GM19239 (cell line): ENCODE results near the gene SOX18.

ENCODE experiments used
- DNase-seq: peaks from one replicate; pipeline ENCODE4 v3.0.0; 2011; ENCODE audit warnings: low spot score; ENCODE audit not compliant: insufficient read length
- FAIRE-seq: peaks from 2 replicates; lab custom pipeline; 2011; peaks lifted over from hg19 to GRCh38; lab: Jason Lieb, UNC

The SOX18 gene

GRCh38 chr20:64080813-64081623 is 31.6 kb upstream of the SOX18 start:
- DNase-seq (no peak), FAIRE-seq (no peak)

DNA sequence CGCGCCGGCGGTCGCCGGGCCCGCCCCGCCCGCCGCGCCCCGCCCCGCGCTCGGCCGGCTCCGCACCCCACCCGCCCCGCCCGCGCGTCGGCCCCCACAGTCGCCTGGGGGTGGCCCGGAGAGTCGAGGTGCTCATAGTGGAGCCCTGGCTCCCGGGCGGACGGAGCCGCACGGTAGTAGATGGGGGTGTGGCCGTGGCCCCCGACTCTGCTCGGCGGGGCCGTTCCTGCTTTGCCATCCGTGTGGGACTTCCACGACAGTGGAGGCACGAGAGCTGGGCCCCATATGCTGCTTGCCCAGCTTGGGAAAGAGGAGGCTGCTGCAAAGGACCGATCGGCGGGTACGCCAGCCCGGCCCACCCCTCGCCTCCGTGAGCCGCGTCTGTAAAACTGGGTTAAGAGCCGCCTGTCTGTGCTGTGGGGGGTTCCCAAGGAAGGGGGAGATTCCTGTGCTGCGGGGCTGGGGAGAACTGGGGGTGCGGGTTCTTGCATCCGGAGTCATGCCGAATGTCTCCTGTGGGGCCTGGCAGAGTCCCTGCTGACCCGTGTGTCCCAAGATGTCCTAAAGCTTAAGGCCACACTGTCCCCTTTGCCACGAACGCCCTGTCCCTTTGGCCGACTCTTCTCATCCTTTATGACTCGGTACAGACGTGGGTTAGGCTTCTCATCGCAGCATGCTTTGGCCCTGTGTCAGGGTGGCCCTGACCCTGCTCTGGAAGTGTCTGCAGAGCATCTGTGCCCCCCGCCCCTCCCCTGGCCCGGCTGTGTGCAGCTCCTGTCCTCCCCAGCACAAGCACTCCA is 30.8 kb upstream of the SOX18 start, which contains the start of gene OPRL1:
OPRL1 (plus strand) TSS at position 70 of the 800 bp plus-strand sequence. CDS start 12,639 bp downstream, outside the sequence.
- DNase-seq (no peak), FAIRE-seq (no peak)

DNA sequence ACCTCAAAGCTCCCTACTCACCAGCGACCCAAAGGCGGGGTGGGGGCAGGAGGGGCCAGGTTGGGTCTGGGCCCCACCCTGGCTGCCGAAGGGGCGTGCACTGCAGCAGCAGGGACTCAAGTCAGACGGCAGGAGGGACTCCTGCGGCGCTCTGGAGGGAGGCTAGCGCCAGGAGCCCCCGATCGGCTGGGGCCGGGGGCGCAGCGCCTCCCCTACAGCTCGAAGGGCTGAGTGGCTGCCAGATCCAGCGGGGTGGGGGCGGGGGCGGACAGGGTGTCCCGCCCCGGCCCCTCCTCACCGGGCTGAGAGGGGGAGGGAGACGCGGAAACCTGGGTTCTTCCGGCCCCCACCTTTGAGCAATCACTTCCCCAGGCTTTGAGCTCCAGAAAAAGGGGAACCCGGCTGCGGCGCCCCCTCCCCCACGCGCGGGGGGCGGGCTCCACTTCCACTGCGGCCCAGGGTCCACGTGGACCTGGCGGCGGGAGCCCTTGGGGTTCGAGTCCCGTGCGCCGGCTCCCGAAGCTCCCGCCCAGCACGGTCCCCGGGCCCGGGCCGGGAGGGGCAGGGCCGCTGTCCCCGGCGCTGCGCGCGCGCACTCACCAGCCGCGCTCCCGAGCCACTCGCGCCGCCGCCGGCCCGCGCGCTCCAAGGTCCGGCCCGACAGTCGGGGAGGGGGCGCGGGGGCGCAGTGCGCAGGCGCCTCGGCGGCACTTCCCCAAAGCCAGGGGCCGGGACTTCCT is 30.0 kb upstream of the SOX18 start, which contains the start of gene RGS19:
RGS19 (minus strand) TSS at position 246 of the 740 bp plus-strand sequence. CDS start 2,632 bp downstream, outside the sequence.
- FAIRE-seq (peak; percentile 92), DNase-seq (peak; percentile 88)

GRCh38 chr20:64078934-64079272 is 29.5 kb upstream of the SOX18 start:
- FAIRE-seq (no peak), DNase-seq (no peak)

GRCh38 chr20:64077876-64078551 is 28.6 kb upstream of the SOX18 start:
- FAIRE-seq, result peak; percentile 96
- no peak for DNase-seq

- peak; percentile 78 for FAIRE-seq
- DNase-seq, result no peak
Measured at GRCh38 chr20:64077541-64077875, 28.1 kb upstream of the SOX18 start.

DNA sequence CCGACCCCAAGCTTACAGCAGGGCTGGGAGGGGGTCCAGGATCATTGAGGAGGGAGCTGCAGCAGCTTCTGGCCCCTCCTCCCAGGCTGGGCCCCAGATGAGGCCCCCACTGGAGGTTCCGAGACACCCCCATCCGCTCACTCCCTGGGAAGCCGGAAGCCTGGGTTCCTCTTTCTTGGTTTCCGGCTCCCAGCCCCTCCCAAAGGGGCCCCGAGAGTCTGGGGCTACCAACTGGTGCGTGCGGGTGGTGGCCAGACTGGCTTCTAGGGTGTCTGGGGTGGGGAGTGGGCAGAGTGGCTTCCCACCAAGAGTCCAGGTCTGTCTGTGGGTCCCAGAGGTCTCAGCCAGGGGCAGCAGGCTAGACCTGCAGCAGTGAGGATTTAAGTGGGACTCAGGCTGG is 27.7 kb upstream of the SOX18 start:
- DNase-seq, result no peak
- FAIRE-seq, result no peak

DNA sequence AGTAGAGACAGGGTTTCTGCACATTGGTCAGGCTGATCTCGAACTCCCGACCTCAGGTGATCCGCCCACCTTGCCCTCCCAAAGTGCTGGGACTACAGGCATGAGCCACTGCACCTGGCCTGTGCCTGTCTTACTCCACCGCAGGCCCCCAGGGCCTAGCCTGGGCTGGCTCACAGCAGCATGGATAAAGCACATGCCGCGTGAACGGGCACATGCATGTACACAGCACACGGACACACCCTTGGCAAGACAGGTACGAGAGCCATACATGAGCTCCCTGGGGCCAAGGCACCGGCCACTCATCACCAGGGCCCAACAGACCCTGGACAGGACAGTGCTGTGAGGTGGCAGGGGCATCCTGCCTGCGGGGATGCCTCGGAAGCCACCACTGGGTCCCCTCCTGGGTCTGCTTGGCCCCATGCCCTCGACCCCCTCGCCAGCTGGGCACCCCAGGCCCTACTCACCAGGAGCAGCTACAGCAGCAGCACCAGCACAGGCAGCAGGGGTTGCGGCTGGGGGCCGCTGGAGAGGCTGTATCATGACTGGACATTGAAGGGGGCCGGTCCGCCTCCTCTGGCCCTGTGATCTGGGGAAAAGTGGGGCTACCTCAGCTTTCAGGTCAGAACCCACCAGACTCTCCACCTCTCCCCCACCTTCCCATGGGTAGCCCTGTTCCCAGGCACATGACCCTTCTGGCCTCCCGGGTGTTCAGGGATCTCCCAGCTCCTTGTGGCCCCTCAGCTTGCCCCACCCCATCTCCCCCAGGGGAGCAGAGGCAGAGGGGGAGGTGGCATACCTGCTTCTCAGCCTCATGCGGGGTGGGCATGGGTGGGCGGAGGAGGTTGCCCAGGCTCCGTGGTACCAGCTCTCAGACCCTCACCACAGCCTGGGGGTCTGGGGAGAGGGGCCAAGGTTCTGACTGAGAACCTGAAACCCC is 26.9 kb upstream of the SOX18 start:
- FAIRE-seq, result no peak
- DNase-seq, result no peak

- FAIRE-seq (no peak), DNase-seq (no peak)
Measured at GRCh38 chr20:64075556-64075955, 26.1 kb upstream of the SOX18 start.

- DNase-seq (no peak), FAIRE-seq (no peak)
Measured at GRCh38 chr20:64074963-64075362, 25.5 kb upstream of the SOX18 start.

- no peak for DNase-seq
- no peak for FAIRE-seq
Measured at GRCh38 chr20:64074184-64074789, 24.8 kb upstream of the SOX18 start.

DNA sequence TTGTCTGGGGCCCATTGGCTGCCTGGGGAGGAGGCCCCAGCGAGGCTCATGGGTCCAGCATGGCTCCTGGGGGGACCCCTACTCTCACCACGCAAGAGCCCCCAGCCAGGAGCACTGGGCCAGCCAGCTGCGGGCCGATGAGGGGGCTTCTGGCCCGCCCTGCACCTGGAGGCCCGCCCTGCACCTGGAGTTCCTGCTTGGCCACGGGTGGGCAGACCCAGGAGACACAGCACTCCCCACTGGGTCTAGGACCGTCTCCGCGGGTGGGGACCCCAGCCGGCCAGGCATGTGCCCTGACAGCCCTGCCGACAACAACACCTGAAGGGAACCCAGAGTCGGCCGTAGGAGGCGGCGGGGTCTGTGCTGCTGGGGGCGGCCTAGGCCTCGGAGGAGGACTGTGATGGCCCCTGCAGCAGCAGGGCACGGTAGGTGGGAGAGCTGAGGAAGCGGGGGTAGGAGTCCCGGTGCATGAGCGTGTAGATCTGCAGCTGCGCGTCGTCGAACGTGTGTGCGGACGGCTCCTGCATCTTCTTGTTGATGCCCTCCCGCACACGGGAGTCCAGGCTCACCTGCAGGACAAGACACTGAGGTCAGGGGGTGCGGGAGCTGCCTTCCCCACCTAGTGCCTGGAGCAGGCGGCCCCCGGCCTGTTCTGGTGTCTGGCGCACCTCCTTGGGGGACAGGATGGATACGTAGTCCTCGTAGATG is 24.2 kb upstream of the SOX18 start:
- FAIRE-seq (no peak), DNase-seq (no peak)

DNA sequence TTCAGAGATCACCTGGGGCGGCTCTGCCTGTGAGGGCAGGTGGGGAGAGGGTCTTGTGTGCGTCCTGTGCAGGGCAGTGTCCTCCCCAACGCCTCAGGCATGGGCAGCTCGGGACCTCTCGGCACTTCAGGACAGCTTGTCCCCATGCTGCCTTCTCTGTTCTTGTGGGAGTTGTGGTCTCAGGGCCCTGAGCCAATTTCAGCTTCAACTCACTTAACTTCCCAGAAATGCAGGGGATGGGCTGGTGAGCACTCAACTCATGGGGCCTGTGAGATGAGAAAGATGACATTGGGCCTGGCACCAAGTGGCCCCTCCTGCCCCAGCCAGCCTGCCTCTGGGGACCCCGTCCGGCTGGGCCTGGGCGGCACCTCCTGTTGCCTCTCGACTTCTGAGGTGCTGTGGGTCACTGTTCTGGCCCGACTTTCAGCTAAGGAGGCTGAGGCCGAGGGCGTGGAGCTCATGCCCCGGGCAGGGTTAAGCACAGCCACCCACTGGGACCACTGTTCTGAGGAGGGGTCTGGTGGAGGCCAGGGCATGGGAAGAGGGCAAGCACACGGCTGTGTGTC is 23.1 kb upstream of the SOX18 start:
- FAIRE-seq (no peak), DNase-seq (no peak)

GRCh38 chr20:64071341-64072332 is 22.2 kb upstream of the SOX18 start:
- FAIRE-seq (no peak), DNase-seq (no peak)

DNA sequence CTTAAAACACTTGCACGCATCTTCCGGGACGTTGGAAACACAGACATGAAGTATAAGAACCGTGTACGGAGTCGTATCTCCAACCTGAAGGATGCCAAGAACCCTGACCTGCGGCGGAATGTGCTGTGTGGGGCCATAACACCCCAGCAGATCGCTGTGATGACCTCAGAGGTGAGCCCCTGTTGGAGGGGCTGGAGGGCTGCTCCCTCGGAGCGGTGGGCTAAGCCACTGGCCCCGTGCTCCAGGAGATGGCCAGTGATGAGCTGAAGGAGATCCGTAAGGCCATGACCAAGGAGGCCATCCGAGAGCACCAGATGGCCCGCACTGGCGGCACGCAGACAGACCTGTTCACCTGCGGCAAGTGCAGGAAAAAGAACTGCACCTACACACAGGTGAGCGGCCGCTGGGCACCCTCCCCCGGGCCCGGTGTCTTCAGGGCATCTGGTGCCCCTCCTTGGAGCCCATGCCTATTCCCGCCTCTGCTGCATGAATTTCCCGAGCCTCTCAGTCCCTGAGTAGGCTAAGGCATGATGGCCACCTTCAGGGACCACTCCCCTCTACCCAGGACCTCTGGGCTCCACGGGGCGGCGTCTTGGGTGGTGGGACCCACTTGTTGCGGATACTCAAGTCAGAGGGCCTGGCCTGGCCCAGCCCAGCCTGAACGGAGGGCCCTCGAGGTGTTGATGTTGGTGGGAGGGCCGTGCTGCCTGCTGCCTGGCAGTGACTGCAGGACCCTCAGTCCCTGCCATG is 21.0 kb upstream of the SOX18 start:
- FAIRE-seq (no peak), DNase-seq (no peak)
